CD8-positive, alpha-beta memory T cell (primary cell): ENCODE measurements around the gene RPS2. TPM values are rescaled to one million over a fixed set of nuclear protein-coding genes. Genes with fewer than 3 reads are reported as not detected.

Source experiments
- CTCF ChIA-PET: fragments of 350-600 bp; sonication (Branson Sonifier 250); formaldehyde crosslinking; loops from one replicate; lab custom pipeline; 2021; ENCODE audit warnings: antibody characterized with exemption; lab: Charles Lee
- POLR2A ChIA-PET: fragments of 350-600 bp; sonication (Branson Sonifier 250); formaldehyde crosslinking; loops from one replicate; lab custom pipeline; 2021; ENCODE audit warnings: antibody characterized with exemption; lab: Charles Lee
- DNase-seq, 5 donors: peaks; one replicate each; pipeline versions ENCODE4 v3.0.0 to v3.0.0-alpha.2; 2020 to 2022; ENCODE audit warnings: mixed read lengths in 1 of 5
- H3K27ac ChIP-seq: one replicate; pipeline ENCODE4 v1.7.0; 2013; ENCODE audit warnings: low read depth, mild to moderate bottlenecking, low read length, moderate library complexity
- H3K27me3 ChIP-seq: 2 replicates; pipeline ENCODE4 v1.7.0; 2013; ENCODE audit warnings: low read length, mild to moderate bottlenecking; ENCODE audit not compliant: insufficient read depth, poor library complexity, severe bottlenecking
- H3K36me3 ChIP-seq: 2 replicates; pipeline ENCODE4 v1.7.0; 2013; ENCODE audit warnings: mild to moderate bottlenecking, low read length, moderate library complexity; ENCODE audit not compliant: insufficient read depth
- H3K4me1 ChIP-seq: 2 replicates; pipeline ENCODE4 v1.7.0; 2013; ENCODE audit warnings: mild to moderate bottlenecking, low read length, moderate library complexity; ENCODE audit not compliant: insufficient read depth
- H3K4me3 ChIP-seq: 2 replicates; pipeline ENCODE4 v1.7.0; 2013; ENCODE audit warnings: mild to moderate bottlenecking, low read length
- H3K9me3 ChIP-seq: 2 replicates; pipeline ENCODE4 v1.7.0; 2013; ENCODE audit warnings: mild to moderate bottlenecking, low read length
- H3K27ac Mint-ChIP-seq, 8 donors: one replicate each; pipeline ENCODE4 v1.8.0; 2020 to 2021; ENCODE audit warnings: mixed read lengths in 8 of 8, mild to moderate bottlenecking in 6 of 8, inconsistent platforms in 3 of 8, moderate library complexity in 3 of 8
- H3K27me3 Mint-ChIP-seq, 2 donors: one replicate each; pipeline ENCODE4 v1.8.0; 2020 to 2021; ENCODE audit warnings: mixed read lengths in 2 of 2, mild to moderate bottlenecking in 1 of 2, moderate library complexity in 1 of 2
- H3K36me3 Mint-ChIP-seq, 3 donors: one replicate each; pipeline ENCODE4 v1.8.0; 2020 to 2021; ENCODE audit warnings: mixed read lengths in 3 of 3, inconsistent platforms in 1 of 3, mild to moderate bottlenecking in 1 of 3
- H3K4me1 Mint-ChIP-seq, 3 donors: one replicate each; pipeline ENCODE4 v1.8.0; 2020 to 2021; ENCODE audit warnings: mixed read lengths in 3 of 3, inconsistent platforms in 1 of 3, mild to moderate bottlenecking in 1 of 3
- H3K4me3 Mint-ChIP-seq, 7 donors: one replicate each; pipeline ENCODE4 v1.8.0; 2020 to 2021; ENCODE audit warnings: mixed read lengths in 7 of 7, mild to moderate bottlenecking in 6 of 7, moderate library complexity in 4 of 7, inconsistent platforms in 2 of 7
- H3K9me3 Mint-ChIP-seq, 5 donors: one replicate each; pipeline ENCODE4 v1.8.0; 2020 to 2022; ENCODE audit warnings: mixed read lengths in 5 of 5, mild to moderate bottlenecking in 3 of 5, moderate library complexity in 2 of 5, inconsistent platforms in 1 of 5
- polyA plus RNA-seq: library from polyadenylated mRNA; unstranded; fragments of 300-500 nt; fragmentation: Illumina TruSeq; gene quantifications from one replicate; pipeline ENCODE4 v1.2.3, GENCODE V29; 2021
- total RNA-seq, 2 experiments: library from RNA; stranded (reverse); gene quantifications; one replicate each; pipeline ENCODE4 v1.2.3, GENCODE V29; 2021

The RPS2 gene
- total and polyA plus RNA-seq, 3 experiments from 2014 or later: 5,023 to 5,213 (median 5,049) TPM

- H3K27ac ChIP-seq: no peak overlapping the region
- CTCF ChIA-PET: interaction anchor here (1.1 to 1.2 kb wide), 2 partner anchors 15 to 142 kb away, joined by 3 to 4 read pairs; no protein-coding TSS in a partner anchor
- H3K4me1 ChIP-seq: no peaks in the 10 kb centered on the region
- POLR2A ChIA-PET: no interaction called here
- H3K27me3 Mint-ChIP-seq: no peaks in the 10 kb centered on the region
- H3K4me3 Mint-ChIP-seq: no peak overlapping the region
- no peak for DNase-seq
- H3K9me3 Mint-ChIP-seq: no peaks in the 10 kb centered on the region
- peak overlapping the region in 2 of 8 donors; percentile 64 to 76 for H3K27ac Mint-ChIP-seq
- peaks cover 0 to 43% (median 3%) of the 10 kb centered on the region in 3 donors for H3K36me3 Mint-ChIP-seq
- no peak overlapping the region for H3K4me3 ChIP-seq
- H3K27me3 ChIP-seq: no peaks in the 10 kb centered on the region
- no peaks in the 10 kb centered on the region for H3K9me3 ChIP-seq
- peaks cover 0 to 12% (median 4%) of the 10 kb centered on the region in 3 donors for H3K4me1 Mint-ChIP-seq
- H3K36me3 ChIP-seq: peaks cover 12% of the 10 kb centered on the region
Observed at GRCh38 chr16:1998360-1998835, 33.8 kb upstream of the RPS2 start.

- POLR2A ChIA-PET: no interaction called here
- peaks cover 0 to 43% (median 3%) of the 10 kb centered on the region in 3 donors for H3K36me3 Mint-ChIP-seq
- CTCF ChIA-PET: interaction anchor here (1.1 to 1.2 kb wide), 2 partner anchors 16 to 143 kb away, joined by 3 to 4 read pairs; no protein-coding TSS in a partner anchor
- H3K27ac ChIP-seq: no peak overlapping the region
- H3K4me1 ChIP-seq: no peaks in the 10 kb centered on the region
- no peaks in the 10 kb centered on the region for H3K9me3 Mint-ChIP-seq
- H3K27ac Mint-ChIP-seq: peak overlapping the region in 1 of 8 donors; percentile 3
- peaks cover 12% of the 10 kb centered on the region for H3K36me3 ChIP-seq
- no peak overlapping the region for H3K4me3 Mint-ChIP-seq
- peaks cover 0 to 13% (median 4%) of the 10 kb centered on the region in 3 donors for H3K4me1 Mint-ChIP-seq
- H3K4me3 ChIP-seq: no peak overlapping the region
- H3K27me3 Mint-ChIP-seq: no peaks in the 10 kb centered on the region
- no peaks in the 10 kb centered on the region for H3K9me3 ChIP-seq
- DNase-seq: no peak
- H3K27me3 ChIP-seq: no peaks in the 10 kb centered on the region
Observed at GRCh38 chr16:1997494-1998359, 33.1 kb upstream of the RPS2 start.

GRCh38 chr16:1993731-1994131, 29.1 kb upstream of the RPS2 start:
- H3K27ac Mint-ChIP-seq: peak overlapping the region in 7 of 8 donors; percentile 59 to 90 (median 82)
- DNase-seq: no peak
- CTCF ChIA-PET: interaction anchor here (0.6 to 3.5 kb wide), 2 partner anchors 10 to 29 kb away, joined by 3 to 17 read pairs; no protein-coding TSS in a partner anchor
- no peaks in the 10 kb centered on the region for H3K9me3 ChIP-seq
- H3K9me3 Mint-ChIP-seq: no peaks in the 10 kb centered on the region
- H3K4me3 ChIP-seq: no peak overlapping the region
- peaks cover 16% of the 10 kb centered on the region for H3K4me1 ChIP-seq
- POLR2A ChIA-PET: interaction anchor here (0.9 to 1.1 kb wide), 2 partner anchors 10 to 15 kb away, joined by 3 read pairs; no protein-coding TSS in a partner anchor
- peaks cover 14% of the 10 kb centered on the region for H3K27me3 ChIP-seq
- peaks cover 12 to 35% (median 21%) of the 10 kb centered on the region in 3 donors for H3K4me1 Mint-ChIP-seq
- H3K4me3 Mint-ChIP-seq: peak overlapping the region in 3 of 7 donors; percentile 19 to 66 (median 37)
- peaks cover 5 to 7% of the 10 kb centered on the region in 2 donors for H3K27me3 Mint-ChIP-seq
- H3K27ac ChIP-seq: no peak overlapping the region
- H3K36me3 Mint-ChIP-seq: peaks cover 0 to 14% (median 1%) of the 10 kb centered on the region in 3 donors
- H3K36me3 ChIP-seq: no peaks in the 10 kb centered on the region

DNA sequence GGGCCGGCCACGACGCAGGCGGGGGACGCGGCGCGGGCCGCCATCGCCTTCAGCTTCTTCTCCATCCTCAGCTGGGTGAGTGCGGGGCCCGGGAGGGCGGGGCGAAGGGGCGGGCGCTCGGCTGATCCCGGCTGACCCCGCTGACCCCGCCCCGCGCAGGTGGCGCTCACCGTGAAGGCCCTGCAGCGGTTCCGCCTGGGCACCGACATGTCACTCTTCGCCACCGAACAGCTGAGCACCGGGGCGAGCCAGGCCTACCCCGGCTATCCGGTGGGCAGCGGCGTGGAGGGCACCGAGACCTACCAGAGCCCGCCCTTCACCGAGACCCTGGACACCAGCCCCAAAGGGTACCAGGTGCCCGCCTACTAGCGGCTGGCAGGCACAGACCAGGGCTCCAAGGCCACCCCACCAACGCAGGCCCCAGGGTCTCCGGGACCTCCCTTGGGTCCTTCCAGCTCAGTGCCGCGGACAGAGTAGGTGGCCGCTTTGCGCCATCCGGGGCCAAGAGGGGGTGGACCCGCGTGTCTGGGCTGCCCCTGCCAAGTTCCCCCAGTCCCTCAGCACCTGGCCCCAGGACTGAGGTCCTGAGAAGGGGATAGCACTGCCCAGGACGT, 28.2 kb upstream of the RPS2 start:
- Histone ChIP-seq H3K4me1 (peaks cover 16% of the 10 kb centered on the region), H3K9me3 (no peaks in the 10 kb centered on the region), H3K4me3 (no peak overlapping the region), H3K27ac (peak overlapping the region; percentile 9), H3K27me3 (peaks cover 14% of the 10 kb centered on the region), H3K36me3 (no peaks in the 10 kb centered on the region)
- Mint-ChIP-seq H3K4me3 (no peak overlapping the region), H3K4me1 (peaks cover 16 to 38% (median 24%) of the 10 kb centered on the region in 3 donors), H3K27me3 (peaks cover 5 to 10% of the 10 kb centered on the region in 2 donors), H3K36me3 (peaks cover 0 to 6% (median 1%) of the 10 kb centered on the region in 3 donors), H3K9me3 (no peaks in the 10 kb centered on the region), H3K27ac (peak overlapping the region in 1 of 8 donors; percentile 85)
- peak in 1 of 5 donors; percentile 26 for DNase-seq
- POLR2A ChIA-PET: interaction anchor here (0.5 to 2.9 kb wide), 7 partner anchors 11 to 162 kb away, joined by 3 to 35 read pairs (median 4); partner anchors contain the start of genes NOXO1, RPS2, TBL3 and TRAF7
- CTCF ChIA-PET: interaction anchor here (1.2 to 3.5 kb wide), 2 partner anchors 11 to 148 kb away, joined by 5 to 17 read pairs; no protein-coding TSS in a partner anchor

DNA sequence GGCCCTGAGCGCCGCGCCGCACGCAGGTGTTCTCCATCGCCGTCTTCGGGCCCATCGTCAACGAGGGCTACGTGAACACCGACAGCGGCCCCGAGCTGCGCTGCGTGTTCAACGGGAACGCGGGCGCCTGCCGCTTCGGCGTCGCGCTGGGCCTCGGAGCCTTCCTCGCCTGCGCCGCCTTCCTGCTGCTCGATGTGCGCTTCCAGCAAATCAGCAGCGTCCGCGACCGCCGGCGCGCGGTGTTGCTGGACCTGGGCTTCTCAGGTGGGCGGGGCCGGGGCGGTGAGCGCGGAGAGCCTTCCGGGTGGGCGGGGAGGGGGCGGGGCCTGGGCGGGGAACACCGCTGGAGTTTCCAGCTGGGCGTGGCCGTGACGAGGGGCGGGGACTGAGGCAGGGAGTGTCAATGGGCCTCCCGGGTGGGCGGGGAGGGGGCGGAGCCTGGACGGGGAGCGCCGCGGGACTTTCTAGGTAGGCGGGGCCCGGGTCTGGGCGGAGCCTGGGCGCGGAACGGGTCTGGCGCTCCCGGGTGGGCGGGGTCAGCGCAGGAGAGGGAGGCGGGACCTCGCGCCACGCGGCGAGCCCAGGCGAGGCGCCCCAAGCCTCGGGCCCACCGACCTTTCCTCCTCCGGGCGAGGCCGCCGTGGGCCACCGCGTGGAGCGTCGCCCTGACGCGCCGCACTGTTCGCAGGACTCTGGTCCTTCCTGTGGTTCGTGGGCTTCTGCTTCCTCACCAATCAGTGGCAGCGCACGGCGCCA, 27.5 kb upstream of the RPS2 start:
- Mint-ChIP-seq H3K9me3 (no peaks in the 10 kb centered on the region), H3K4me3 (peak overlapping the region; percentile 53 to 88 (median 79)), H3K36me3 (peaks cover 0 to under 1% (median 0%) of the 10 kb centered on the region in 3 donors), H3K27ac (peak overlapping the region in 5 of 8 donors; percentile 51 to 95 (median 89)), H3K4me1 (peaks cover 16 to 38% (median 24%) of the 10 kb centered on the region in 3 donors), H3K27me3 (peaks cover 5 to 10% of the 10 kb centered on the region in 2 donors)
- H3K27ac ChIP-seq: peak overlapping the region; percentile 54
- peaks cover 16% of the 10 kb centered on the region for H3K4me1 ChIP-seq
- CTCF ChIA-PET: interaction anchor here (1.2 to 3.5 kb wide), 3 partner anchors 12 to 148 kb away, joined by 4 to 17 read pairs (median 5); partner anchors contain the start of gene TBL3
- peaks cover 14% of the 10 kb centered on the region for H3K27me3 ChIP-seq
- peak overlapping the region; percentile 64 for H3K4me3 ChIP-seq
- DNase-seq: peak; percentile 88 to 99 (median 98)
- no peaks in the 10 kb centered on the region for H3K9me3 ChIP-seq
- POLR2A ChIA-PET: interaction anchor here (0.5 to 2.9 kb wide), 8 partner anchors 11 to 163 kb away, joined by 3 to 35 read pairs (median 4); partner anchors contain the start of genes NOXO1, RPS2, TBL3 and TRAF7
- H3K36me3 ChIP-seq: no peaks in the 10 kb centered on the region

GRCh38 chr16:1991588-1991947, 26.9 kb upstream of the RPS2 start:
- Histone ChIP-seq H3K27me3 (peaks cover 14% of the 10 kb centered on the region), H3K4me3 (peak overlapping the region; percentile 64), H3K4me1 (peaks cover 16% of the 10 kb centered on the region), H3K36me3 (no peaks in the 10 kb centered on the region), H3K27ac (peak overlapping the region; percentile 54), H3K9me3 (no peaks in the 10 kb centered on the region)
- H3K36me3 Mint-ChIP-seq: peaks cover 0 to 5% (median 0%) of the 10 kb centered on the region in 3 donors
- ChIA-PET CTCF (interaction anchor here (1.5 kb wide), 1 partner anchor 20 kb away, joined by 4 read pairs; the partner anchor contains the start of gene TBL3), POLR2A (interaction anchor here (0.6 to 2.9 kb wide), 6 partner anchors 10 to 163 kb away, joined by 3 to 35 read pairs (median 6); partner anchors contain the start of genes NOXO1, RPS2, TBL3 and TRAF7)
- peaks cover 16 to 38% (median 22%) of the 10 kb centered on the region in 3 donors for H3K4me1 Mint-ChIP-seq
- H3K9me3 Mint-ChIP-seq: no peaks in the 10 kb centered on the region
- peak overlapping the region; percentile 72 to 96 (median 90) for H3K27ac Mint-ChIP-seq
- peaks cover 6 to 10% of the 10 kb centered on the region in 2 donors for H3K27me3 Mint-ChIP-seq
- DNase-seq: no peak
- H3K4me3 Mint-ChIP-seq: peak overlapping the region; percentile 77 to 88 (median 80)
